HTR-8/SVneo (cell line): Measurements from ENCODE around the gene CWC27.

Source experiments
- DNase-seq: peaks from one replicate; pipeline ENCODE4 v3.0.0; 2011; ENCODE audit warnings: low spot score, mixed read lengths; ENCODE audit not compliant: insufficient read length
- FAIRE-seq: peaks from 2 replicates; lab custom pipeline; 2011; peaks lifted over from hg19 to GRCh38; lab: Jason Lieb, UNC

The CWC27 gene, protein sequence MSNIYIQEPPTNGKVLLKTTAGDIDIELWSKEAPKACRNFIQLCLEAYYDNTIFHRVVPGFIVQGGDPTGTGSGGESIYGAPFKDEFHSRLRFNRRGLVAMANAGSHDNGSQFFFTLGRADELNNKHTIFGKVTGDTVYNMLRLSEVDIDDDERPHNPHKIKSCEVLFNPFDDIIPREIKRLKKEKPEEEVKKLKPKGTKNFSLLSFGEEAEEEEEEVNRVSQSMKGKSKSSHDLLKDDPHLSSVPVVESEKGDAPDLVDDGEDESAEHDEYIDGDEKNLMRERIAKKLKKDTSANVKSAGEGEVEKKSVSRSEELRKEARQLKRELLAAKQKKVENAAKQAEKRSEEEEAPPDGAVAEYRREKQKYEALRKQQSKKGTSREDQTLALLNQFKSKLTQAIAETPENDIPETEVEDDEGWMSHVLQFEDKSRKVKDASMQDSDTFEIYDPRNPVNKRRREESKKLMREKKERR

DNA sequence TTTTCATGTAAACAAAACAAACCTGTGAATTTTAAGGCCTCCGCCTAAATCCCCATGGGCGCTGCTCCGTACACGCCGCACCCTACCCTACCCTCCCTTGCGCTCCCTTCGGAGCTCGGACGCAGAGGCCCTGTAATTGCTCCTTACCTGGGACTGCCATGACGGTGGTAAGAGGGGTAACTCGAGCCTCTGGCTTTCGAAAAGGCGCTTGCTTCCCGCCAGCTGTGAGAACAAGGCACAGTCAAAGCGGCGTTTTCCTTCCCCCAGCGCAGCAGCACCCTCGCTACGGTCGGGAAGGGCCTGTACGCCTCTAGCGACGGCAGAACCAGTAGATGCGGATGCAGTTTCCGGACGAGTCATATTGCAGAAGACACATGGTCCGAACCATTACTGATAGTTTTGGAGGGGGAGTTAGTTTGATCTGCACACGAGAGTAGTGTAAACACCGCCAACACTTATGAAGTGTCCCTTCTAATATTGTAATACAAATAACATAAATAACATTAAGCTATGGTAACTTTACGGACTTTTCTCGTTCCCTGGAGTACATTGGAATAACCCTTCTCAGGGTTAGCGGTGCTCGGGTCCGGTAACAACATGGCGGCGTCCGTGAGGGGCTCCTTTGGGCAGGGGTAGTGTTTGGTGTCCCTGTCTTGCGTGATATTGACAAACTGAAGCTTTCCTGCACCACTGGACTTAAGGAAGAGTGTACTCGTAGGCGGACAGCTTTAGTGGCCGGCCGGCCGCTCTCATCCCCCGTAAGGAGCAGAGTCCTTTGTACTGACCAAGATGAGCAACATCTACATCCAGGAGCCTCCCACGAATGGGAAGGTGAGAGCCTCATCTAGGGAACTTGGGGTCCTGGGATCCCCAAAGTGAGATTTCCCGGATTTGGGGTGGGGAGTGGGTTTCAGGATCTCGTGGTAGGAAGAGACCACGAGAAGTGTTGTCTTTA is at the start of gene CWC27, which contains the start of gene SREK1IP1:
CWC27 (plus strand) TSS at position 573 of the 955 bp plus-strand sequence; CDS start at position 790, 217 bp downstream.
SREK1IP1 (minus strand) TSS at position 334 of the 955 bp plus-strand sequence; CDS start at position 160, 174 bp downstream.
- DNase-seq (peak; percentile 75), FAIRE-seq (peak; percentile 87)

DNA sequence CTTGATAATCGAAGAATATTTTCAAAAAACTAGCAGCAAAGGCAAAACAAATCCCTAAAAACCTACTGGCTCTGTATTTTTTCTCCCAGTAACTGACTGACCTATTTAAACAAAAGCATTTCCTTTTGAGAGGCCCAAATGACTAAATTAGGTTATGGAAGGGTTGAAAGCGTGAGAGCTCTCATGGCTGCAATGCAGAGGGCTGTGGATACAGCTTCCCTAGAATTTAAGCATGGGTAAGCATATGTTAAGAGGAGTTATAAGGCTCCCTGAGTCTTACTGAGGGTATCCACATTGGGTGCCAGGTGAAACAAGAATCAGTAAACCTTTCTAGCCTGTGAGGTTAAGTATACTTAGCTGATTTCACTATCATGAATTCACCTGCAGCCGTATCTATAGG is 46.1 kb upstream of the CWC27 start:
- DNase-seq, result no peak
- no peak for FAIRE-seq

DNA sequence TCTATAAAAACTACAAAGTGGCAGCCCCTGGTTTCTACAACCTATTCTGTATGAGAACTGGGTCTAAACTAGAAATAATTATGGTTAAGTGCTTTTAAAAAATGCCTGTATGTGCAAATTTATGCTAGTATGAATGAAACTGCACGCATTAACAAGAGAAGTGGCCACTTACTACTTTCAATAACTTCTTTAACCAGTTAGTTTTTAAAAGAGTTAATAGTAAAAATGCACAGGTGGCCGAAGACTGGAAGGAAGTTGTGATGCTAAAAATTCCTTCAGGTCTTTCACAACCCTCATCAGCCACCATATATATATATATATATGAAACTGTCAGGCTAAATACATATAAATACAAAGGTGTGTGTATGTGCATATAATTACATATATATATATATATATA is 41.6 kb upstream of the CWC27 start:
- DNase-seq, result no peak
- no peak for FAIRE-seq

DNA sequence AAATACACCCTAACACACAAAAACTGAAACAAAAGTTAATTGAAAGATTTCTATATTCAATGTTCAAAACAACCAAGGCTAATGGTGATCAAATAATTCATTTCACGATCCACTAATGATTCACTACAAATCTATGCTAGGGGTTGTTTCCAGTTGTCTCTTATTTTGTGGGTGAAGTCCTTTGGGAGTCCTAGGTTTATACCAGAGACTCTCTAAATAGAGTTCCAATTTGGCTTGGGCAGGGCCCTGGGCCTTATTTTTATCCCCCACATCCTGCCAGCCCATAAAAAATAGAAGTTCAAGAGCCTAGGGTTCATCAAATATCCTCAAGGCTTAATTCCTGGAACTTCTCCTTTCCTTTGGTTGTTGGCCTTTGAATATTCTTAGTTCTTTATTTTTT is 26.3 kb upstream of the CWC27 start:
- FAIRE-seq (no peak), DNase-seq (no peak)

DNA sequence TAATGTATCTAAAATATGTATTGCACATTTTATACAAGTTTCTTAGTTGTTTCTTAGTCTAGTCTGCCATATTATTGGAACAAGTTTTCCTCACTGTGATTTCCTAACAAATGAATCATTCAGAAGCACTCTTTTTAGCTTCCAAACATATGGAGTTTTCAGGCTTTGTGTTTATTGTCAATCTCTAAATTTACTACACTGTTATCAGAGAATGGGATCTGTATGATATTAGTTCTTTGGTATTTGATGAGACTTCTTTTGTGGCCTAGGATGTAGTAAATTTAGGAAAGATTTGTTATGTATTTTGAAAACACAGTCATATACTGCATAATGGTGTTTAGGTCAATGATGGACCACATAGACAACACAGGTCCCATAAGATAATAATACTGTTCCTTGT is 25.9 kb upstream of the CWC27 start:
- DNase-seq, result no peak

DNA sequence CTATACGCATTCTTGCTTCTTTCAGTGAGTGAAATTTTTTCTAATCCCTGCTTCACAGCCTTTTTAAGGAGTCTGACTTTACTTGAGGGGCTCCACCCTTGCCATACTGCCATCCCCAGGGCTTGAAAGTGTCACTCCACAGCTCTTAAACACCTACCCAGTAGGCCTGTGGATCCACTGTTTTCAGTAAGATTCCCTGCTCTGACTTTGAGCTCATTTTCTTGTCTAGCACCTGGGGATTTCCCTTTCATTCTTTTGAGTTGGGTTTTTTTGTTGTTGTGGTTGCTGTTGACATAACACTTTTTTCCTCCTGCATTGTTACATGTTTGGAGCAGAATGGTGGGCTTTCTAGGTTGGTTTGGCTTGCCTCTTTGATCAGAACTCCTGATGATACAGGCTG is 23.8 kb upstream of the CWC27 start:
- FAIRE-seq, result no peak

More for the DNA sequence above, 25.9 kb upstream of the CWC27 start:
- FAIRE-seq, result no peak

DNA sequence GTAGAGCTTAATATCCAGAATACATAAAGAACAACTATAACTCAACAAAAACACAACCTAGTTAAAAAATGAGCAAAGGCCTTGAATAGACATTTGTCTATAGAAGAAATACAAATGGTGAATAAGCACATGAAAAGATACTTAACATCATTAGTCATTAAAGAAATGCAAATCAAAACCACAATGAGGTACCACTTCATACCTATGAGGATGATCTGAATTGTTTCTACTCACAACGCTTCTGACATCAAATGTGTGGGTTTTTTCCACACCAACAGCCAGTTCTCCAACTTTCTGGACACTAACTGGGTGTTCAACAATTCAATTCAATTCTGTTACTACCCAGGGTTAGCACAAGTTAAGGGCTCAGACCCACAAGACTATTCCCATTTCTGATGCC is 22.3 kb upstream of the CWC27 start:
- no peak for FAIRE-seq
- no peak for DNase-seq

More for the DNA sequence above, 23.8 kb upstream of the CWC27 start:
- DNase-seq, result no peak

DNA sequence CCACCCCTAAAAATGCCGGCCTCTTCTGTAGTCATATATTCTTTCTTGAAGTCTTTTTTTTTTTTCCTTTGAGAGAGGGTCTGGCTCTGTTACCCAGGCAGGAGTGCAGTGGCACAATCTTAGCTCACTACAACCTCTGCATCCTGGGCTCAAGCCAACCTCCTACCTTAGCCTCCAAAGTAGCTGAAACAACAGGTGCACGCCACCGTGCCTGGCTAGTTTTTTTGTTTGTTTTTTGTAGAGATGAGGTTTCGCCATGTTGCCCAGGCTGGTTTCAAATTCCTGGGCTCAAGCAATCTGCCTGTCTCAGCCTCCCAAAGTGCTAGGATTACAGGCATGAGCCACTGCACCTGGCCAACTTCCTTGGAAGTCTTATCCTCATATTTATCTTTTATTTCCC is 19.3 kb upstream of the CWC27 start:
- no peak for FAIRE-seq

DNA sequence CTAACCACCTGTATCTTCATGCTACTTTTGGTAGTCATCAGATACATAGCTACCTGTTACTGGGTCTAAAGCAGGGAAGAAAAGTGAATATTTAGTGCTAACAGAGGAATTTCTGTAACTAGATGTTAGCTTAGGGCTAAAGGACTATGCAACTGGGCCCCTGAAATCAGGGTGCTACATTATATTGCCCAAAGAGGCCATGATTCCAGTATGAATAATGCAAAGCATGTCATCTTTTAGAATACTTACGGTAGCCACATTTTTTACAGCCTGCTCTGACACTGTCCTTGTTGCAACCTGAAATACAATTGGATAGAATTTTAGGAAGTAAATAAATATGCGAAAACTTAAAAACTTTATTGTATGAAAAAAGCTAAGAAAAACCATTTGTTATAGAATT is 14.7 kb upstream of the CWC27 start:
- FAIRE-seq, result no peak
- DNase-seq, result no peak

More for the DNA sequence above, 19.3 kb upstream of the CWC27 start:
- DNase-seq, result no peak

DNA sequence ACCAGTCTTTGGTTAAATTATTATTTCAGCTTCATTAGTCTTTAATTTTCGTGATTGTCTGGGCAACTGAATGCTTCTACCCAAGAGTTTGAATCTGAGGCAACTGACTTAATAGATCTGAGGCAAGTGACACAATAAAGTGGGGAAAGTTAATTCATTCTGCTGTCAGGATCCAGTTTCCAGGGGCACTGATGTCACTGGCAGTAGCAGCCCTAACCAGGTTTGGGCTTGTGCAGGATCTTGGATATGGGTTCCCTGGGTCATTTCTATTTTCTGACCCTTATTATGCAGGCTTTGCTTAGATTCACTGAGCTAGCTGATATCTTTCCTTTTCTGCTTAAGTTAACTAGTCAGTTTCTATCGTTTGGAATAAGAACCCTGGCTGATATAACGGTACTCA is 9.8 kb upstream of the CWC27 start:
- DNase-seq, result no peak
- FAIRE-seq, result no peak

DNA sequence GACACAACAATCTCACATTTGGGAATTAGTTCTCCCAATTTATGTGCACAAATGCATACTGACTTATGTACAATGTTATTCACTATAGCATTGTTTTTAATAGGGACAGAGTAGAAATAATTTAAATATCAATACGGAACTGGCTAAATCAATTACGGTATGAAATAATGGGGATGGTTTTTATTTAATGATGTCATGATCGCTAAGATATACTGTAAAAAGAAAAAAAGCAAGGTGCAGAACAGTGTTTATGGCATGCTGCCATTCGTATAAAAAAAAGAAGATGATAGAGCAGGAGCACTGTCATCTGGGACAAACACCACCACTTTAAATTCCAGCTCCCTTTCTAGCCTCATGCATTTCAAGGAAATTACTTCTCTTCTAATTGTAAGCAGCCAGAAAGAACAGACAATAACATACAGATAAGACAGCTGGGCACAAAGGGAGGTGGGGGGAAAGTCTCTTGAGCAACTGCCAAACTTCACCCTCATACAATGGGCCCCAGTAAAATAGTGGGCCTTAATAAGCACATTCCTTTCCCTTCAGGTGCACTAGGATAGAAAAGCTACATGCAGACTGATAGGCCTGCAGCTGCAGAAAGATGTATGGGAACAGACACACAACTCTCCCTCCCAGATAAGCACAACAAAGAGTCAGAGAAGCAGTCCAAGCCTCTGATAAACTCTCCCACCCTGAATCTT is 8.6 kb upstream of the CWC27 start:
- no peak for DNase-seq
- no peak for FAIRE-seq

DNA sequence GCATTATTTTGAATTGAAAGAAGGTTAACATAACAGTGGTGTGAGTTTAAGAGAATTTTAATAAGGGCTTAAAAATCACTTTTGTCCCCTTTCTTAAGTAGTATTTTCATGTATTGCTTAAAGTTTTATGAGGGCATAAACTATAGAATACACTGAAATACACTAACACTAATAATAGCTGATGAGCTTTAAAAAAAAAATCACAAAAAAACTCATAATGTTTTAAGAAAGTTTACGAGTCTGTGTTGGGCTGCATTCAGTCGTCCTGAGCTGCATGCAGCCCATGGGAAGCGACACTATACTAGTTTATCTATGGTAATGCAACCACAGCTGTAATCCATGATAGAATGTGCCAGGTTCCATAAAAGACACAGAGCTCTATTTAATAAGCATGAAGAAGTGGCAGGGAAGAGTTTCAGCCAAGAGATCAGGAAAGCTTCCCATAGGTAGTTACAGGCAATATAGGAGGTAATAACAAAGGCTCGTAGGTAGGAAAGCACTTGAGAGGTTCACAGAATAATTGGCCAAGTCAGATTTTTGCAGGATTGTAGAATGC is 4.7 kb upstream of the CWC27 start:
- DNase-seq (no peak), FAIRE-seq (no peak)

DNA sequence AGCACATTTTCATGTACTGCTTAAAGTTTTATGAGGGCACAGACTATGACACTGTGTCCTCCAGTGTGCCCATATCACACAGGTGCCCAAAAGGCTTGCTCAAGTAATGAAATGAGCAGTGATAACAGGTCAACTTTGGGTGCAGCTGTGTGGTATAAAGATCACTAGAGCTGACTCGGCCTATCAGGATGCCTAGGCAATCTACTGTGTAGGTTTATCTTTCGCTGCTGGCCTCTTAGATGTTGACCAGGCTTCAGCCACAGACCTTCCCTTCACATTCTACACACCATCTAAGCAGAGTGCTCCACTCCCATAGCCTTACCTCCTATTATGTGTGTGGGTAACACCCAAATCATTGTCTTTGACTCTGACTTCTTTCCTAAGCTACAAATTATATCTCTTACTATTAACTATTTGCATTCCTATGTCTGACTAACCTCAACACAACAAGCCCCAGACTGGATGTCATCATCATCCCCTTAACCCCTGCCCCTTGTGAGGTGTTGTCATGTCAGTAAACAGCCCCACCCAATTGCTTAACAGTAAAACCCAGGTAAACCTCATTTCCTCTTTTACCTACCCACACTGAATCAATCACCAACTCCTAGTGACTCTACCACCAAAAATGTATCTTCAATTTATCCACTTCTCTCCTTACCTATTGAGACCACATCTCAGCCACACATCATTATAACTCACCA is 2.8 kb upstream of the CWC27 start:
- no peak for FAIRE-seq

DNA sequence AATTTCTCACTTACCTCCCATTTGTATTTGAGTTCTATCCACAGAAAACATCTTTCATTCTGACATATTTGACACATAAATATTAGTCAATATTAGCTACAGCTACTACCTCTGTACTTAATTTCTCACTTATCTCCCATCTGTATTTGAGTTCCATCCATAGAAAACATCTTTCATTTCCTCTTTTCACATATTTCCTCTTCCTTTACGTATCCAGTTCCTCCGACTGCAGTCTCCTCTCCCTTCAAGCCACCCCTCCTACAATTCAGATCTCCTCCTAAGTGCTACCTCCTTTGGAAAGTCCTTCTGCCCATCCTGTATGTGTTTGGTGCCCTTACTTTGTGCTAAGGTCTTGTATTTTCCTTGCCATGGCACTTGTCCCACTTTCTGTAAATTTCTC is 1.8 kb upstream of the CWC27 start:
- no peak for DNase-seq
- no peak for FAIRE-seq

More for the DNA sequence above, 2.8 kb upstream of the CWC27 start:
- DNase-seq, result no peak

DNA sequence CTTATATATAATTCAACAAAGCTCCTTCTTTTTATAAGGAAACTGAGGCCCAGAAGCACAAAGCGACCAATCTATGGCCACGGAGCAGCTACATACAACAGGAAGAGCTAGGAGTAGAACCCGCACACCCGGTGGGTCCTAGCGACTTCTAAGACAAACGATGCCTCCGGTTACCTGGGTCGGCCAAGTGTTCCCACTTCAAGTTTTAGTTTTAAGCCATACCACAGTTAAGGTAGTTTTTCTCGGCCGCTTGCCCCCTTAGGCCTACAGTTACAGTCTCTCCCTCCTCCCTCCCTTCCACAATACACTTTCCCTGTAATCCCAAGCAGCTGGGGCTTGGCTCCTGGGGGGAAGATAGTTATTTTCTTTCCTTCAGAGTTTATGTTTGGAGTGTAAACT is 772 bp upstream of the CWC27 start:
- FAIRE-seq (no peak), DNase-seq (no peak)

DNA sequence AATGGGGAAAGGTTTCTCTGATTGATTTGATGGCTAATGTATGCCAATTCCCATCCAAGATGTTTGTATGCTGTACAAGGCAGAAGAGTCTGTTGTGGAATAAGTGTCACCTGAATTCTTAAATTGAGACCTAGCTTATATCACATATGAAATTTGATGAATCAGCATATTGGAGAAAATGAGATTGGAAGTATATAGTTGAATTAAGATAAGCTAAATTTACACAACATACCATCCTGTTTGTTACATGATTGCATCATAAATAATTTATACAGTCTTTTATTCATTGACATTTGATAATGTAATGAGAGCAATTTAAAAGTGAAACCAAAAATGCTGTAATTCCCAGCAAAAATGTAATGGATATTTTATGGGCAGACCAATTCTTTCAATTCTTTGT is 1.1 kb downstream of the CWC27 start:
- FAIRE-seq, result no peak
- DNase-seq, result no peak

DNA sequence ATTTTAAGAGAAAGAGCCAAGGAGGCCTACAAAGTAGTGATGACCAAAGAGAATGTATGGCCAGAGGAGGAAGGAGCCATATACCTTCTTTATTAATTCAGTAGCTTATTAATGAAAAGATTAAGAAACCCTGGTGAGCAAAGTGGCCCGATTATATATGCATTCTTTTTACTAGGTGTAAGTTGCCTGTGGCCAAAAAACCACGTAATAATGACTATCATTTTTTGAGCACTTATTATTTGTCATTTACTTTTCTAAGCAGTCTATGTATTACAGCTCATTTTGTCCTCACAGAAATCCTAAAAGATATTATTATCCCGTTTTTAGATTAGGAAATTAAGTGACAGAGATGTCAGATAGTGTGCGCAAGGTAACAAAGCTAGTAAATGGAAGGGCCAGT is 3.0 kb downstream of the CWC27 start:
- DNase-seq, result no peak
- no peak for FAIRE-seq

DNA sequence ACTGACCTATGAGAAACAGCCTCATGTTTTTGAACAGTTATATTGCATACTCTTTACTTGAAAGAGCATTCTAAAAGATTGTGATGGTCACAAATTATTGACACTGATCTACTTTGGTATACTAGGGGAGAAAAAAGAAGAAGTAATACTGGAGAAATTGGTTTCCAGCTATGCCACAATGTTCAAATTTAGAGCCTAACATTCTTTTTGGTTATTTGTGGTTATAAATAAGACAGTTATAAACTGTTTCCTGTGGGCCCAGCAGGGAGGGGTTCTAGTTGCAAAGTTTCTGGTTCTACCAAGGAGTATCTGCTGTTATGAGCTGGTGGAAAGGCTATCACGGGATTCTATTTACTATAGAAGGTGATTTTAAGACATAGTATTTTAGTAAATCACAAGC is 4.8 kb downstream of the CWC27 start:
- FAIRE-seq (no peak), DNase-seq (no peak)

DNA sequence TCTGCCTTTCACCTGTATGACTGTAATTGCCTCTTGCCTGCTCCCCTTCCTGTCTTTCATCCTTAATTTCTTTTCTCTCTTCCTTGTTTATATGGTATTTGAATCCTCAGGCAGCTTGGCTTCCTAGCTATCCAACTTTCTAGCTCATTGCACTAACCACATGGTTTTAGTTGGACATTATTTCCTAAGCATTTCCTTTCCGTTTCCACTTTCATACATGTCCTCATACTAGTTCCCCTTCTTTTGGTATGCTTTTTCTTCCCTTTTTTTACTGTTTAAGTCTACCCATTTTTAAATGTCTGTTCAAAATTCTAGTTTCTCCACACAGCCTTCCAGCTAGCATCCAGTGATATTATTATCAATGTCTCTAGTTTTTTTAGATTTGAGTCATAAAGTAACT is 6.6 kb downstream of the CWC27 start:
- FAIRE-seq, result no peak
- DNase-seq, result no peak
